Ascending aorta (tissue), 2 donors: ENCODE measurements around the gene DGKI. TPM values are rescaled to one million over a fixed set of nuclear protein-coding genes. Genes with fewer than 3 reads are reported as not detected.
"Not testable (repeated sequence)": the region's sequence is repeated elsewhere in the genome, so short reads cannot be mapped to it uniquely, and the experiment has no call there.

Source experiments
- DNase-seq, 2 donors: peaks; one replicate each; pipeline ENCODE4 v3.0.0-alpha.2; 2019; ENCODE audit warnings: low spot score in 2 of 2
- H3K27ac ChIP-seq, 2 donors: fragments of 200-600 bp; sonication (generic); one replicate each; pipeline ENCODE4 v1.5.1; 2016 to 2017; ENCODE audit warnings: mild to moderate bottlenecking in 1 of 2
- H3K27me3 ChIP-seq: fragments of 200-600 bp; sonication (generic); one replicate; pipeline ENCODE4 v1.5.1; 2017
- H3K36me3 ChIP-seq, 2 donors: fragments of 200-600 bp; sonication (generic); one replicate each; pipeline ENCODE4 v1.5.1; 2016
- H3K4me1 ChIP-seq, 2 donors: fragments of 200-600 bp; sonication (generic); one replicate each; pipeline ENCODE4 v1.5.1; 2016 to 2017; ENCODE audit warnings: mild to moderate bottlenecking in 1 of 2
- H3K4me3 ChIP-seq, 2 donors: fragments of 200-600 bp; sonication (generic); one replicate each; pipeline ENCODE4 v1.5.1; 2016 to 2017; ENCODE audit warnings: mild to moderate bottlenecking in 1 of 2
- H3K9me3 ChIP-seq, 2 donors: fragments of 200-600 bp; sonication (generic); one replicate each; pipeline ENCODE4 v1.5.1; 2016
- intact Hi-C: fragments of 100-400 bp; cut with DNase I; formaldehyde crosslinking; loops from one replicate; pipeline ENCODE4 v1.15.1; 2023
- total RNA-seq: library from RNA; depleted of rRNA; stranded (reverse); fragments of >200 nt; gene quantifications from one replicate; pipeline ENCODE4 v1.1.0, GENCODE V29; 2016
- TF ChIP-seq, protein P1 (sequence below), 3 experiments: fragments of 200-600 bp in 2 of 3; fragments of 450-650 bp in 1 of 3; sonication (generic) in 2 of 3; IDR thresholded peaks; one replicate each; pipeline ENCODE4 v1.5.1; 2016 to 2019; ENCODE audit warnings: antibody characterized with exemption in 3 of 3, mild to moderate bottlenecking in 1 of 3, moderate library complexity in 1 of 3

The DGKI gene
- total RNA-seq, 1 donor from 2014 or later, result 13.4 TPM

GRCh38 chr7:137454246-137454724 lies 392.5 kb downstream of the DGKI start:
- no peak for DNase-seq
- intact Hi-C loops, result loop anchor here (5.0 to 10.0 kb wide), 2 partner anchors 282 to 1049 kb away; no protein-coding TSS in a partner anchor
- H3K27me3 ChIP-seq, result no peaks in the 10 kb centered on the region
- H3K4me3 ChIP-seq, result peak overlapping the region in 1 of 2 donors; percentile 10
- TF ChIP-seq, protein P1, sequence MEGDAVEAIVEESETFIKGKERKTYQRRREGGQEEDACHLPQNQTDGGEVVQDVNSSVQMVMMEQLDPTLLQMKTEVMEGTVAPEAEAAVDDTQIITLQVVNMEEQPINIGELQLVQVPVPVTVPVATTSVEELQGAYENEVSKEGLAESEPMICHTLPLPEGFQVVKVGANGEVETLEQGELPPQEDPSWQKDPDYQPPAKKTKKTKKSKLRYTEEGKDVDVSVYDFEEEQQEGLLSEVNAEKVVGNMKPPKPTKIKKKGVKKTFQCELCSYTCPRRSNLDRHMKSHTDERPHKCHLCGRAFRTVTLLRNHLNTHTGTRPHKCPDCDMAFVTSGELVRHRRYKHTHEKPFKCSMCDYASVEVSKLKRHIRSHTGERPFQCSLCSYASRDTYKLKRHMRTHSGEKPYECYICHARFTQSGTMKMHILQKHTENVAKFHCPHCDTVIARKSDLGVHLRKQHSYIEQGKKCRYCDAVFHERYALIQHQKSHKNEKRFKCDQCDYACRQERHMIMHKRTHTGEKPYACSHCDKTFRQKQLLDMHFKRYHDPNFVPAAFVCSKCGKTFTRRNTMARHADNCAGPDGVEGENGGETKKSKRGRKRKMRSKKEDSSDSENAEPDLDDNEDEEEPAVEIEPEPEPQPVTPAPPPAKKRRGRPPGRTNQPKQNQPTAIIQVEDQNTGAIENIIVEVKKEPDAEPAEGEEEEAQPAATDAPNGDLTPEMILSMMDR (IDR thresholded peaks at IDR 0.05), result peak; percentile 34 to 66 (median 56)
- H3K27ac ChIP-seq, result peak overlapping the region; percentile 43 to 56
- H3K36me3 ChIP-seq, result no peaks in the 10 kb centered on the region
- H3K4me1 ChIP-seq, result no peaks in the 10 kb centered on the region
- no peaks in the 10 kb centered on the region for H3K9me3 ChIP-seq

DNA sequence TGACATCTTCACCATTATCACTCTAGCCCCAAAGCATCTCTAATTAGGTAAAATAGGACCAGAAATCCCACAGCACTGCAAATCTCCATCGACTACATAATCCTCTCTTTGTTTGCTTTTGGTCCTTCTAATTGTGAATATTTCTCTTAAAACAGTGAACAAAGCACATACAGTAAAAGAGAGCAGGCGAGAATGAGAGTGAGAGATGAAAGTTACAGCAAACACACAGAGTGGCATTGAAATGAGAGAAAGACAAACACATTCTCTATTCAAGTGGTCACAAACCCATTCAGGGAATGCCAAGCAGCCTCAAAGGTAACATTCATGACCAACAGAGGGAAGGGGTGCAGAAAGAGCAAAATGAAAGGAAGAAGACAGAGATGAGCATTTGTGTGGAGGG lies 393.4 kb downstream of the DGKI start:
- intact Hi-C loops, result loop anchor here (5.0 to 10.0 kb wide), 2 partner anchors 281 to 1049 kb away; no protein-coding TSS in a partner anchor
- TF ChIP-seq, protein P1 (IDR thresholded peaks at IDR 0.05), result no peak
- Histone ChIP-seq H3K4me1 (no peaks in the 10 kb centered on the region), H3K9me3 (no peaks in the 10 kb centered on the region), H3K36me3 (no peaks in the 10 kb centered on the region), H3K27ac (no peak overlapping the region), H3K4me3 (no peak overlapping the region), H3K27me3 (no peaks in the 10 kb centered on the region)
- DNase-seq, result no peak

DNA sequence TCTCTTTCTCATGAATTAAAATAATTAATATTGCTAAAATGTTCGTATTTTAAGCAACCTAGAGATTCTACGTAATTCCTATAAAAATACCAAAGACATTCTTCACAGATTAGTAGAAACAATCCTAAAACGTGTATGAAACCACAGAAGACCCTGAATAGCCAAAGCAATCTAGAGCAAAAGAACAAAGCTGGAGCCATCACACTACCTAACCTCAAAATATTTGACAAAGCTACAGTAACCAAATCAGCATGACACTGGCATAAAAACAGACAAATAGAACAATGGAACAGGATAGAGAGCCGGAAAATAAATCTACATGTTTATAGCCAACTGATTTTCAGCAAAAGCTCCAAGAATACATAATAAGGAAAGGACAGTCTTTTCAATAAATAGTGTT lies 397.8 kb downstream of the DGKI start:
- no peak overlapping the region for H3K27ac ChIP-seq
- no peaks in the 10 kb centered on the region for H3K27me3 ChIP-seq
- no peaks in the 10 kb centered on the region for H3K9me3 ChIP-seq
- intact Hi-C loops, result no loop called here
- H3K36me3 ChIP-seq, result no peaks in the 10 kb centered on the region
- no peak for DNase-seq
- H3K4me1 ChIP-seq, result no peaks in the 10 kb centered on the region
- no peak overlapping the region for H3K4me3 ChIP-seq
- TF ChIP-seq, protein P1 (IDR thresholded peaks at IDR 0.05), result no peak

DNA sequence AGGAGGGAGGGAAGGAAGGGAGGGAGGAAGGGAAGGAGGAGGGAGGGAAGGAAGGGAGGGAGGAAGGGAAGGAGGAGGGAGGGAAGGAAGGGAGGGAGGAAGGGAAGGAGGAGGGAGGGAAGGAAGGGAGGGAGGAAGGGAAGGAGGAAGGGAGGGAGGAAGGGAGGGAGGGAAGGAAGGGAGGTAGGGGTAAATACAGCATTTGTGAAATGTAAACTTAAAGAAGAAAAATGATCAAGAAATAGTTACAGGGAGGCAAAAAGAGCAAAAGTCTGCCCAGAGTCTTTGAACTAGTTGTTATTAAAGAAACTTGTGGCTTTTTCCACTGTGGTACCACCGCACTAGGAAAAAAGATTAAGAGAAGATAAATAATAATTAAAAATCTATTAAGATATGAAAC lies 398.2 kb downstream of the DGKI start:
- H3K27ac ChIP-seq, DNase-seq, intact Hi-C loops, H3K4me1 ChIP-seq, H3K4me3 ChIP-seq, H3K27me3 ChIP-seq, H3K9me3 ChIP-seq, H3K36me3 ChIP-seq: not testable (repeated sequence)

DNA sequence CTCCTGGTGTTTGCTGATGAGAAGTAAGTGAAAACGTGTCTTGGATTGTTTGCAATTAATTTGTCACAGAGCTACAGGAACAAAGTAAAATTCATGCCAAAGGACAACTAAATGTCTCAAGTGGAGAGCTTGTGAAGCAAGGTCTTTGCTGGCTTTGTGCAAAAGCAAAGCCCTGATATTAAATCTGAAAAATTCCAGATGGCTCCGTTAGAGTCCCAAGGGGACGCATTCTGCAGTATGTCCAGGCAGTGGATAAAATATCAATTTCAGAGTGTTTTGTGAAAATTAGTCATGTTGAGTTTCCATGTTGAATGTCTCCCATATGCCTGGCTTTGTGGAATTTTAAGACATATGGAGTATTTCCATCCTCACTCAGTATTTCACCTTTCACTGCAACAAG lies 400.7 kb downstream of the DGKI start:
- no peaks in the 10 kb centered on the region for H3K4me1 ChIP-seq
- DNase-seq, result no peak
- H3K36me3 ChIP-seq, result no peaks in the 10 kb centered on the region
- intact Hi-C loops, result no loop called here
- TF ChIP-seq, protein P1 (IDR thresholded peaks at IDR 0.05), result no peak
- no peaks in the 10 kb centered on the region for H3K27me3 ChIP-seq
- no peak overlapping the region for H3K27ac ChIP-seq
- no peaks in the 10 kb centered on the region for H3K9me3 ChIP-seq
- H3K4me3 ChIP-seq, result no peak overlapping the region

GRCh38 chr7:137445268-137445667 lies 401.5 kb downstream of the DGKI start:
- Histone ChIP-seq H3K9me3 (no peaks in the 10 kb centered on the region), H3K27me3 (no peaks in the 10 kb centered on the region), H3K4me1 (no peaks in the 10 kb centered on the region), H3K36me3 (no peaks in the 10 kb centered on the region), H3K4me3 (no peak overlapping the region), H3K27ac (no peak overlapping the region)
- TF ChIP-seq, protein P1 (IDR thresholded peaks at IDR 0.05), result no peak
- no peak for DNase-seq
- intact Hi-C loops, result no loop called here
